ENCODE results near the gene ZNF511.

The ZNF511 gene

GRCh38 chr10:133282846-133283390 is 25.8 kb upstream of the ZNF511 start:
- H3K36me3 ChIP-seq (ENCODE audit: insufficient read depth, low read length) = peaks cover 64% of the 10 kb centered on the region
- no peaks in the 10 kb centered on the region for H3K4me1 ChIP-seq (ENCODE audit: insufficient read depth, low read length)
- H3K27me3 ChIP-seq (ENCODE audit: control insufficient read depth in 1 of 2, insufficient read depth in 2 of 2, low read length in 2 of 2) = no peaks in the 10 kb centered on the region
- H3K4me3 ChIP-seq (ENCODE audit: low read depth in 1 of 2, low read length in 2 of 2) = no peak overlapping the region
- H3K27ac ChIP-seq (ENCODE audit: low read depth, low read length) = no peak overlapping the region
- H3K9ac ChIP-seq (ENCODE audit: low read length) = no peak overlapping the region
- no peaks in the 10 kb centered on the region for H3K9me3 ChIP-seq (ENCODE audit: low read length)

- H3K36me3 ChIP-seq (ENCODE audit: insufficient read depth, low read length) = peaks cover 64% of the 10 kb centered on the region
- no peaks in the 10 kb centered on the region for H3K4me1 ChIP-seq (ENCODE audit: insufficient read depth, low read length)
- no peak overlapping the region for H3K27ac ChIP-seq (ENCODE audit: low read depth, low read length)
- no peaks in the 10 kb centered on the region for H3K9me3 ChIP-seq (ENCODE audit: low read length)
- no peaks in the 10 kb centered on the region for H3K27me3 ChIP-seq (ENCODE audit: control insufficient read depth in 1 of 2, insufficient read depth in 2 of 2, low read length in 2 of 2)
- no peak overlapping the region for H3K9ac ChIP-seq (ENCODE audit: low read length)
- no peak overlapping the region for H3K4me3 ChIP-seq (ENCODE audit: low read depth in 1 of 2, low read length in 2 of 2)
Observed at GRCh38 chr10:133283931-133284330, 24.8 kb upstream of the ZNF511 start.

- Histone ChIP-seq H3K27ac (ENCODE audit: low read depth, low read length) (no peak overlapping the region), H3K4me1 (ENCODE audit: insufficient read depth, low read length) (no peaks in the 10 kb centered on the region), H3K9me3 (ENCODE audit: low read length) (no peaks in the 10 kb centered on the region), H3K9ac (ENCODE audit: low read length) (no peak overlapping the region), H3K36me3 (ENCODE audit: insufficient read depth, low read length) (peaks cover 69% of the 10 kb centered on the region), H3K27me3 (ENCODE audit: control insufficient read depth in 1 of 2, insufficient read depth in 2 of 2, low read length in 2 of 2) (no peaks in the 10 kb centered on the region), H3K4me3 (ENCODE audit: low read depth in 1 of 2, low read length in 2 of 2) (no peak overlapping the region)
Observed at GRCh38 chr10:133285217-133285616, 23.5 kb upstream of the ZNF511 start.

GRCh38 chr10:133286366-133286765 is 22.3 kb upstream of the ZNF511 start:
- Histone ChIP-seq H3K4me1 (ENCODE audit: insufficient read depth, low read length) (no peaks in the 10 kb centered on the region), H3K27ac (ENCODE audit: low read depth, low read length) (no peak overlapping the region), H3K9me3 (ENCODE audit: low read length) (no peaks in the 10 kb centered on the region), H3K4me3 (ENCODE audit: low read depth in 1 of 2, low read length in 2 of 2) (no peak overlapping the region), H3K9ac (ENCODE audit: low read length) (no peak overlapping the region), H3K36me3 (ENCODE audit: insufficient read depth, low read length) (peaks cover 66% of the 10 kb centered on the region), H3K27me3 (ENCODE audit: control insufficient read depth in 1 of 2, insufficient read depth in 2 of 2, low read length in 2 of 2) (no peaks in the 10 kb centered on the region)

GRCh38 chr10:133287832-133288500 is 20.7 kb upstream of the ZNF511 start:
- Histone ChIP-seq H3K4me1 (ENCODE audit: insufficient read depth, low read length) (no peaks in the 10 kb centered on the region), H3K4me3 (ENCODE audit: low read depth in 1 of 2, low read length in 2 of 2) (no peak overlapping the region), H3K27ac (ENCODE audit: low read depth, low read length) (no peak overlapping the region), H3K9me3 (ENCODE audit: low read length) (no peaks in the 10 kb centered on the region), H3K9ac (ENCODE audit: low read length) (no peak overlapping the region), H3K27me3 (ENCODE audit: control insufficient read depth in 1 of 2, insufficient read depth in 2 of 2, low read length in 2 of 2) (no peaks in the 10 kb centered on the region), H3K36me3 (ENCODE audit: insufficient read depth, low read length) (peaks cover 57% of the 10 kb centered on the region)

GRCh38 chr10:133289761-133290160 is 19.0 kb upstream of the ZNF511 start:
- Histone ChIP-seq H3K27ac (ENCODE audit: low read depth, low read length) (no peak overlapping the region), H3K4me1 (ENCODE audit: insufficient read depth, low read length) (no peaks in the 10 kb centered on the region), H3K4me3 (ENCODE audit: low read depth in 1 of 2, low read length in 2 of 2) (no peak overlapping the region), H3K36me3 (ENCODE audit: insufficient read depth, low read length) (peaks cover 53% of the 10 kb centered on the region), H3K27me3 (ENCODE audit: control insufficient read depth in 1 of 2, insufficient read depth in 2 of 2, low read length in 2 of 2) (no peaks in the 10 kb centered on the region), H3K9ac (ENCODE audit: low read length) (no peak overlapping the region), H3K9me3 (ENCODE audit: low read length) (no peaks in the 10 kb centered on the region)

- H3K36me3 ChIP-seq (ENCODE audit: insufficient read depth, low read length) = peaks cover 60% of the 10 kb centered on the region
Observed at GRCh38 chr10:133292919-133293809, 15.6 kb upstream of the ZNF511 start.

GRCh38 chr10:133293810-133294119 is 14.9 kb upstream of the ZNF511 start:
- no peak overlapping the region for H3K27ac ChIP-seq (ENCODE audit: low read depth, low read length)
- no peaks in the 10 kb centered on the region for H3K4me1 ChIP-seq (ENCODE audit: insufficient read depth, low read length)
- H3K9me3 ChIP-seq (ENCODE audit: low read length) = no peaks in the 10 kb centered on the region
- H3K9ac ChIP-seq (ENCODE audit: low read length) = no peak overlapping the region
- no peak overlapping the region for H3K4me3 ChIP-seq (ENCODE audit: low read depth in 1 of 2, low read length in 2 of 2)
- H3K36me3 ChIP-seq (ENCODE audit: insufficient read depth, low read length) = peaks cover 66% of the 10 kb centered on the region
- H3K27me3 ChIP-seq (ENCODE audit: control insufficient read depth in 1 of 2, insufficient read depth in 2 of 2, low read length in 2 of 2) = no peaks in the 10 kb centered on the region

More at GRCh38 chr10:133292919-133293809, 15.6 kb upstream of the ZNF511 start:
- Histone ChIP-seq H3K4me3 (ENCODE audit: low read depth in 1 of 2, low read length in 2 of 2) (no peak overlapping the region), H3K27ac (ENCODE audit: low read depth, low read length) (no peak overlapping the region), H3K4me1 (ENCODE audit: insufficient read depth, low read length) (no peaks in the 10 kb centered on the region), H3K27me3 (ENCODE audit: control insufficient read depth in 1 of 2, insufficient read depth in 2 of 2, low read length in 2 of 2) (no peaks in the 10 kb centered on the region), H3K9me3 (ENCODE audit: low read length) (no peaks in the 10 kb centered on the region), H3K9ac (ENCODE audit: low read length) (no peak overlapping the region)

GRCh38 chr10:133294189-133294588 is 14.5 kb upstream of the ZNF511 start:
- Histone ChIP-seq H3K27me3 (ENCODE audit: control insufficient read depth in 1 of 2, insufficient read depth in 2 of 2, low read length in 2 of 2) (no peaks in the 10 kb centered on the region), H3K4me1 (ENCODE audit: insufficient read depth, low read length) (no peaks in the 10 kb centered on the region), H3K27ac (ENCODE audit: low read depth, low read length) (no peak overlapping the region), H3K4me3 (ENCODE audit: low read depth in 1 of 2, low read length in 2 of 2) (no peak overlapping the region), H3K9ac (ENCODE audit: low read length) (no peak overlapping the region), H3K9me3 (ENCODE audit: low read length) (no peaks in the 10 kb centered on the region), H3K36me3 (ENCODE audit: insufficient read depth, low read length) (peaks cover 70% of the 10 kb centered on the region)

GRCh38 chr10:133295426-133296320 is 13.0 kb upstream of the ZNF511 start:
- Histone ChIP-seq H3K27me3 (ENCODE audit: control insufficient read depth in 1 of 2, insufficient read depth in 2 of 2, low read length in 2 of 2) (no peaks in the 10 kb centered on the region), H3K4me1 (ENCODE audit: insufficient read depth, low read length) (no peaks in the 10 kb centered on the region), H3K9me3 (ENCODE audit: low read length) (no peaks in the 10 kb centered on the region), H3K4me3 (ENCODE audit: low read depth in 1 of 2, low read length in 2 of 2) (no peak overlapping the region), H3K36me3 (ENCODE audit: insufficient read depth, low read length) (peaks cover 72% of the 10 kb centered on the region), H3K9ac (ENCODE audit: low read length) (no peak overlapping the region), H3K27ac (ENCODE audit: low read depth, low read length) (no peak overlapping the region)

GRCh38 chr10:133297504-133297903 is 11.2 kb upstream of the ZNF511 start:
- no peaks in the 10 kb centered on the region for H3K27me3 ChIP-seq (ENCODE audit: control insufficient read depth in 1 of 2, insufficient read depth in 2 of 2, low read length in 2 of 2)
- H3K36me3 ChIP-seq (ENCODE audit: insufficient read depth, low read length) = peaks cover 84% of the 10 kb centered on the region

More at GRCh38 chr10:133297504-133297903, 11.2 kb upstream of the ZNF511 start:
- Histone ChIP-seq H3K27ac (ENCODE audit: low read depth, low read length) (no peak overlapping the region), H3K9me3 (ENCODE audit: low read length) (no peaks in the 10 kb centered on the region), H3K4me3 (ENCODE audit: low read depth in 1 of 2, low read length in 2 of 2) (no peak overlapping the region), H3K9ac (ENCODE audit: low read length) (no peak overlapping the region), H3K4me1 (ENCODE audit: insufficient read depth, low read length) (no peaks in the 10 kb centered on the region)
